HepG2 (cell line): ENCODE results near the gene GRIP2. TPM values are rescaled to one million over a fixed set of nuclear protein-coding genes. Genes with fewer than 3 reads are reported as not detected.

Experiments used
- ATAC-seq: fragments of 200-7000 bp; cut with Tn5 transposase; 3 replicates; pipeline ENCODE4 v1.9.1; 2020; ENCODE audit warnings: mild to moderate bottlenecking, moderate library complexity
- BruUV-seq: library from RNA; stranded (reverse); fragments of 400-500 nt; replicated peaks from 2 replicates; lab custom pipeline; 2021; lab: Mats Ljungman, UMichigan
- CTCF ChIA-PET: fragments of 300-600 bp; formaldehyde crosslinking; extraction: SDS; loops from one replicate; lab custom pipeline; 2021; ENCODE audit warnings: low total read pairs, inconsistent platforms, low intra/inter-chr PET ratio; lab: Yijun Ruan, JAX
- POLR2A ChIA-PET: fragments of 350-600 bp; sonication (Branson Sonifier 250); formaldehyde crosslinking; loops from one replicate; lab custom pipeline; 2020; ENCODE audit warnings: antibody characterized with exemption, inconsistent platforms; lab: Yijun Ruan, JAX
- DNase-seq: peaks from one replicate; pipeline ENCODE4 v3.0.0-alpha.2; 2015; ENCODE audit warnings: low spot score
- FAIRE-seq: peaks from 3 replicates; lab custom pipeline; 2011; peaks lifted over from hg19 to GRCh38; lab: Jason Lieb, UNC
- H2AFZ ChIP-seq: one replicate; pipeline ENCODE4 v1.6.1; 2011; ENCODE audit warnings: low read length, inconsistent platforms
- H3K27ac ChIP-seq: fragments of 300-600 bp; 3 replicates; pipeline ENCODE4 v1.8.0; 2011; ENCODE audit warnings: mixed run types, mild to moderate bottlenecking, mixed read lengths, low read length, inconsistent platforms; ENCODE audit not compliant: insufficient read depth; ENCODE audit errors: extremely low read length
- H3K27me3 ChIP-seq, 2 experiments: fragments of 200-600 bp in 1 of 2; 2 replicates in 1 of 2; 3 replicates in 1 of 2; pipeline versions ENCODE4 v1.6.0 to v1.8.0; 2011; ENCODE audit warnings: low read length in 2 of 2, mild to moderate bottlenecking in 2 of 2, moderate library complexity in 2 of 2, inconsistent platforms in 1 of 2; ENCODE audit not compliant: insufficient read depth in 2 of 2, control insufficient read depth in 1 of 2
- H3K36me3 ChIP-seq, 2 experiments: fragments of 200-600 bp in 1 of 2; replicated peaks in 1 of 2; 2 replicates in 1 of 2; 3 replicates in 1 of 2; pipeline versions ENCODE4 v1.5.1 to v1.8.0; 2011; ENCODE audit warnings: low read length in 2 of 2, inconsistent platforms in 1 of 2; ENCODE audit not compliant: insufficient read depth in 2 of 2, control insufficient read depth in 1 of 2
- H3K4me1 ChIP-seq: 2 replicates; pipeline ENCODE4 v1.5.1; 2012; ENCODE audit warnings: low read length, inconsistent platforms; ENCODE audit not compliant: insufficient read depth
- H3K4me2 ChIP-seq: 2 replicates; pipeline ENCODE4 v1.6.0; 2011; ENCODE audit warnings: low read depth, low read length, inconsistent platforms
- H3K4me3 ChIP-seq, 3 experiments: fragments of 200-600 bp in 1 of 3; sonication (generic), shearing (Covaris generic) in 1 of 3; replicated peaks in 1 of 3; 2 replicates each; pipeline ENCODE4 v1.5.1; 2011 to 2016; ENCODE audit warnings: low read length in 3 of 3, inconsistent platforms in 2 of 3, low read depth in 2 of 3, mild to moderate bottlenecking in 2 of 3, control low read depth in 1 of 3, mixed read lengths in 1 of 3; ENCODE audit not compliant: insufficient read depth in 1 of 3
- H3K79me2 ChIP-seq: one replicate; pipeline ENCODE4 v1.6.1; 2011; ENCODE audit warnings: low read length, inconsistent platforms; ENCODE audit not compliant: insufficient read depth
- H3K9ac ChIP-seq: 2 replicates; pipeline ENCODE4 v1.6.0; 2011; ENCODE audit warnings: mild to moderate bottlenecking, low read depth, low read length, inconsistent platforms; ENCODE audit not compliant: insufficient read depth
- H3K9me3 ChIP-seq: 2 replicates; pipeline ENCODE4 v1.5.1; 2012; ENCODE audit warnings: mild to moderate bottlenecking, low read length
- H4K20me1 ChIP-seq: 2 replicates; pipeline ENCODE4 v1.6.0; 2011; ENCODE audit warnings: inconsistent platforms, mild to moderate bottlenecking, low read length, moderate library complexity; ENCODE audit not compliant: insufficient read depth
- PTBP1 ChIP-seq: fragments of 200-400 bp; formaldehyde crosslinking; IDR thresholded peaks from 2 replicates; pipeline ENCODE4 v1.6.1; 2018; ENCODE audit warnings: low read length, low read depth; ENCODE audit not compliant: poor library complexity, severe bottlenecking
- RBM39 ChIP-seq: fragments of 200-400 bp; formaldehyde crosslinking; IDR thresholded peaks from one replicate; pipeline ENCODE4 v1.6.1; 2018; ENCODE audit warnings: antibody characterized with exemption, mild to moderate bottlenecking, low read depth, low read length; ENCODE audit not compliant: poor library complexity, severe bottlenecking
- ZIK1 ChIP-seq: sonication (generic); formaldehyde crosslinking; IDR thresholded peaks from 2 replicates; pipeline ENCODE4 v1.5.0; 2020; ENCODE audit warnings: mild to moderate bottlenecking, low read depth, missing genetic modification reagents, borderline replicate concordance
- ZNF383 ChIP-seq: sonication (generic); formaldehyde crosslinking; IDR thresholded peaks from 2 replicates; pipeline ENCODE4 v1.4.0; 2020; ENCODE audit warnings: missing genetic modification reagents, mild to moderate bottlenecking, borderline replicate concordance
- ZNF562 ChIP-seq: sonication (generic); formaldehyde crosslinking; IDR thresholded peaks from 2 replicates; pipeline ENCODE4 v1.8.0; 2022; ENCODE audit warnings: missing genetic modification reagents, borderline replicate concordance
- ZNF570 ChIP-seq: sonication (generic); formaldehyde crosslinking; IDR thresholded peaks from 2 replicates; pipeline ENCODE4 v1.4.0; 2020; ENCODE audit warnings: mild to moderate bottlenecking, missing genetic modification reagents, borderline replicate concordance
- ZNF589 ChIP-seq: sonication (generic); formaldehyde crosslinking; conservative IDR thresholded peaks from 2 replicates; pipeline ENCODE4 v1.8.0; 2022; ENCODE audit warnings: mild to moderate bottlenecking, moderate library complexity, missing genetic modification reagents
- WGBS: methylation state at CpG from one replicate; pipeline ENCODE4 v1.1.6; 2017; ENCODE audit warnings: low lambda C conversion rate; 5-methylcytosine and 5-hydroxymethylcytosine counted together
- in situ Hi-C: cut with HindIII; loops from 2 replicates; pipeline ENCODE4 v1.10.0; 2017; ENCODE audit warnings: low pct_unique_long_range_greater_than_20kb; ENCODE audit not compliant: extremely low pct_ligation_motif_present
- intact Hi-C: fragments of 100-400 bp; cut with micrococcal nuclease; formaldehyde crosslinking; loops from one replicate; pipeline ENCODE4 v1.10.0; 2022; ENCODE audit not compliant: unreplicated experiment
- polyA plus RNA-seq, 8 experiments: library from polyadenylated mRNA; depleted of rRNA in 3 of 8; stranded (reverse) in 7 of 8; unstranded in 1 of 8; fragments of >200 nt; fragmentation: Illumina TruSeq in 4 of 8; extraction: Trizol in 4 of 8; gene quantifications; 2 replicates each; pipeline versions ENCODE4 v1.2.1 to v1.2.3, GENCODE V29; 2011 to 2016; ENCODE audit warnings: low read depth in 4 of 8, missing spikeins in 1 of 8, mixed read lengths in 1 of 8; ENCODE audit not compliant: insufficient read depth in 1 of 8
- total RNA-seq, 5 experiments: library from RNA; depleted of rRNA; stranded (reverse); fragments of >200 nt; fragmentation: Illumina TruSeq; extraction: Trizol; gene quantifications; 2 replicates each; pipeline ENCODE4 v1.2.3, GENCODE V29; 2016; ENCODE audit warnings: low read depth in 1 of 5

The GRIP2 gene
- total and polyA plus RNA-seq, 2 of the 13 experiments (the other 11 are each of a cell fraction or from before 2014, with no cell fraction given), result 0.11 to 0.24 TPM

DNA sequence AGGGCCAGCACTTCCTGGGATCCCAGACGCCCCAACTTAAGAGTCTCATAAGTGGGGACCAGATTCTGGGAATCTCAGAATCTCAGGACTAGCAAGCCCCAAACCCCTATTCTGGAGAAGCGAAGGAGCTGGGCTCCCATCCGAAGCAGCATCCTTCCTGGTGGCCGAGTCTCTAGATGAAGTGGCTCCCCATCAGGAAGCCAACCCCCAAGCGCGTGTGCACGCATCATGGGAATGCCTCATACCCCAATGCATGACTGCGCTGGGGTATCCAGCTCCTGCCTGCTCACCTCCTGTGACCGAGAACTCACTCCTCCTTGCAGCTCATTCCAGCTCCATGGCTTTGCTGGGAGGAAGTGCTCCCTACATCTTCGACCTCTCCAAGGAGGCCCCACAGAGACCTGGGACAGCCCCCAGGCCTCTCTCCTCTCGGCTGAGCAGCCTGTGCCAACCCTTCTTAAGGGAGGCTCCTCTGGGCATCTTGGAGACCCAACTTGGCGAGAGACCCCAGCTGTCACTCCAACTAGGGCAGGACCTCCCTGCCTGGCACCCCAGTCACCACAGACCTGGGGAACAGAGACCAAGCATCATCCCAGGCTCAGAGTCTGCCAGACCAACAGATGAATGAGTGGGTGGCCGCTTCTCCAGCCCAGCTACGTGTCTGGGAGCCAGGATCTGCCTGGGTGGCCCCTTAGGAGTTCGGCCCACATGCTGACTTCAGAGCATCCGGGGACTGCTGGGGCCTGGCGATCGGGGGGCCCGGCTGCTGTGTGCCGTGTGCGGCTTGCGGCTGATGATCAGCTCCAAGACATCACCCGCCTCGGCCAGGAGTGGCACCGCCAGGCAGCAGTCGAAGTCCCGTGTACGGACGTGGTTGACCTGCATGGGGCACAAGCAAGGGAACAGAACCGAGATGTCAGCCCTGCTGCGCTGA, 46.9 kb downstream of the GRIP2 start:
- in situ Hi-C loops (no loop called here), intact Hi-C loops (no loop called here)
- H2AFZ ChIP-seq, result no peak overlapping the region
- no TSS peak for BruUV-seq
- no peak overlapping the region for H3K9ac ChIP-seq
- H3K36me3 ChIP-seq, result 0 out of 5 replicates have a peak, but pooled peaks cover 0 to 2% of the 10 kb centered on the region in 2 experiments
- no peaks in the 10 kb centered on the region for H3K79me2 ChIP-seq
- ChIA-PET CTCF (no interaction called here), POLR2A (no interaction called here)
- TF ChIP-seq ZNF383 (CRISPR knock-in tag) (no peak), ZIK1 (CRISPR knock-in tag) (no peak), ZNF589 (CRISPR knock-in tag) (no peak), ZNF570 (CRISPR knock-in tag) (no peak), ZNF562 (no peak), PTBP1 (no peak), RBM39 (no peak)
- no peak overlapping the region for H3K27ac ChIP-seq
- H3K4me2 ChIP-seq, result no peak overlapping the region
- 74% methylated on average over 14 of the region's 31 CpGs for WGBS
- H4K20me1 ChIP-seq, result no peaks in the 10 kb centered on the region
- FAIRE-seq (no peak), DNase-seq (no peak), ATAC-seq (no peak)
- H3K9me3 ChIP-seq, result no peaks in the 10 kb centered on the region
- no peaks in the 10 kb centered on the region for H3K4me1 ChIP-seq
- H3K27me3 ChIP-seq, result no peaks in the 10 kb centered on the region; a peak in 1 of 5 replicates
- H3K4me3 ChIP-seq, result no peak overlapping the region
